HepG2 (cell line): ENCODE results near the gene TAF1D.

Experiments
- CTCF ChIP-seq: sonication (generic); formaldehyde crosslinking; IDR thresholded peaks from 2 replicates; pipeline ENCODE4 v1.5.0; 2020; ENCODE audit warnings: mild to moderate bottlenecking, missing genetic modification reagents, moderate library complexity
- E2F1 ChIP-seq: sonication (generic); formaldehyde crosslinking; IDR thresholded peaks from 2 replicates; pipeline ENCODE4 v1.5.0; 2020; ENCODE audit warnings: missing genetic modification reagents
- EP300 ChIP-seq, 3 experiments: sonication (generic) in 1 of 3; formaldehyde crosslinking in 1 of 3; IDR thresholded peaks; 2 replicates each; pipeline versions ENCODE4 v1.5.1 to v1.6.1; 2011 to 2020; ENCODE audit warnings: low read depth in 2 of 3, low read length in 2 of 3, borderline replicate concordance in 1 of 3, improper control_type of control experiment in 1 of 3, mild to moderate bottlenecking in 1 of 3, missing genetic modification reagents in 1 of 3, moderate library complexity in 1 of 3
- EZH2 ChIP-seq: conservative IDR thresholded peaks from 2 replicates; pipeline ENCODE4 v1.6.1; 2012; ENCODE audit warnings: mild to moderate bottlenecking, low read depth, low read length, moderate library complexity
- FOXP4 ChIP-seq: sonication (generic); formaldehyde crosslinking; IDR thresholded peaks from 2 replicates; pipeline ENCODE4 v1.4.0; 2020; ENCODE audit warnings: missing genetic modification reagents
- HMGXB4 ChIP-seq, 2 experiments: sonication (generic) in 1 of 2; formaldehyde crosslinking in 1 of 2; IDR thresholded peaks; 2 replicates each; pipeline versions ENCODE4 v1.4.0 to v1.6.1; 2018 to 2020; ENCODE audit warnings: missing genetic modification reagents in 2 of 2, borderline replicate concordance in 1 of 2, low read depth in 1 of 2, mild to moderate bottlenecking in 1 of 2, missing biosample characterization in 1 of 2
- MAFF ChIP-seq: IDR thresholded peaks from 2 replicates; pipeline ENCODE4 v1.6.1; 2011; ENCODE audit warnings: low read depth, low read length, improper control_type of control experiment
- MAZ ChIP-seq, 2 experiments: sonication (generic) in 1 of 2; formaldehyde crosslinking in 1 of 2; IDR thresholded peaks; 2 replicates each; pipeline versions ENCODE4 v1.5.0 to v1.6.1; 2012 to 2020; ENCODE audit warnings: low read depth in 2 of 2, mild to moderate bottlenecking in 2 of 2, borderline replicate concordance in 1 of 2, improper control_type of control experiment in 1 of 2, low read length in 1 of 2, missing genetic modification reagents in 1 of 2, moderate library complexity in 1 of 2
- SOX13 ChIP-seq, 3 experiments: fragments of 450-650 bp in 1 of 3; sonication (generic) in 1 of 3; formaldehyde crosslinking in 1 of 3; IDR thresholded peaks in 2 of 3; conservative IDR thresholded peaks in 1 of 3; 2 replicates each; pipeline versions ENCODE4 v1.5.0 to v1.6.1; 2016 to 2020; ENCODE audit warnings: antibody characterized with exemption in 1 of 3, mild to moderate bottlenecking in 1 of 3, missing compliant biosample characterization in 1 of 3, missing genetic modification reagents in 1 of 3, moderate library complexity in 1 of 3
- TMF1 ChIP-seq: sonication (generic); formaldehyde crosslinking; IDR thresholded peaks from 2 replicates; pipeline ENCODE4 v1.8.1; 2022; ENCODE audit warnings: low read depth, missing genetic modification reagents
- YY1 ChIP-seq: IDR thresholded peaks from 2 replicates; pipeline ENCODE4 v1.6.1; 2011; ENCODE audit warnings: low read length, low read depth, moderate library complexity, mild to moderate bottlenecking; ENCODE audit not compliant: insufficient read depth, insufficient replicate concordance
- ZBTB2 ChIP-seq: sonication (generic); formaldehyde crosslinking; IDR thresholded peaks from 2 replicates; pipeline ENCODE4 v1.8.0; 2022; ENCODE audit warnings: low read depth, missing genetic modification reagents
- ZNF747 ChIP-seq: sonication (generic); formaldehyde crosslinking; IDR thresholded peaks from 2 replicates; pipeline ENCODE4 v1.8.1; 2023; ENCODE audit warnings: missing genetic modification reagents, mild to moderate bottlenecking, borderline replicate concordance

- no peak for TF ChIP-seq MAZ (IDR thresholded peaks at IDR 0.05; ENCODE audit: borderline replicate concordance, low read depth, low read length)
- no peak for TF ChIP-seq MAZ (CRISPR knock-in tag; IDR thresholded peaks at IDR 0.05; ENCODE audit: low read depth)
- no peak for TF ChIP-seq TMF1 (CRISPR knock-in tag)
- TF ChIP-seq SOX13 (IDR thresholded peaks at IDR 0.05) = no peak
- no peak for TF ChIP-seq SOX13 (CRISPR knock-in tag; conservative IDR thresholded peaks at IDR 0.05 in 1 of 2, IDR thresholded peaks at IDR 0.05 in 1 of 2)
- TF ChIP-seq EZH2 = no peak
- no peak for TF ChIP-seq MAFF
- TF ChIP-seq YY1 = no peak
- no peak for TF ChIP-seq EP300 (IDR thresholded peaks at IDR 0.05; ENCODE audit: low read depth in 2 of 2, low read length in 2 of 2)
- no peak for TF ChIP-seq EP300 (CRISPR knock-in tag; IDR thresholded peaks at IDR 0.05; ENCODE audit: borderline replicate concordance)
- no peak for TF ChIP-seq CTCF (CRISPR knock-in tag)
- TF ChIP-seq ZNF747 (CRISPR knock-in tag) = no peak
- TF ChIP-seq HMGXB4 (CRISPR knock-in tag; IDR thresholded peaks at IDR 0.05; ENCODE audit: borderline replicate concordance in 1 of 2, low read depth in 1 of 2) = no peak
- TF ChIP-seq ZBTB2 (CRISPR knock-in tag) = no peak
- TF ChIP-seq FOXP4 (CRISPR knock-in tag) = no peak
- no peak for TF ChIP-seq E2F1 (CRISPR knock-in tag)
These were observed 5.2 kb downstream of the TAF1D start for GRCh38 chr11:93736129-93736528.
